Esophagus muscularis mucosa (tissue), 3 donors: ENCODE results near the gene USP17L19.
"Not testable (repeated sequence)": the region's sequence is repeated elsewhere in the genome, so short reads cannot be mapped to it uniquely, and the experiment has no call there.

ENCODE experiments used
- POLR2A ChIP-seq: fragments of 450-650 bp; IDR thresholded peaks from one replicate; pipeline ENCODE4 v1.6.1; 2017; ENCODE audit warnings: antibody characterized with exemption, moderate library complexity, mild to moderate bottlenecking, low read depth
- POLR2AphosphoS5 ChIP-seq, 2 donors: sonication (generic); formaldehyde crosslinking; IDR thresholded peaks; one replicate each; pipeline ENCODE4 v1.6.1; 2017; ENCODE audit warnings: antibody characterized with exemption in 2 of 2
- TF ChIP-seq, protein P1 (sequence below), 3 experiments: fragments of 200-600 bp in 2 of 3; fragments of 450-650 bp in 1 of 3; sonication (generic) in 2 of 3; IDR thresholded peaks; one replicate each; pipeline ENCODE4 v1.5.1; 2017 to 2019; ENCODE audit warnings: antibody characterized with exemption in 3 of 3, mild to moderate bottlenecking in 2 of 3, moderate library complexity in 1 of 3

DNA sequence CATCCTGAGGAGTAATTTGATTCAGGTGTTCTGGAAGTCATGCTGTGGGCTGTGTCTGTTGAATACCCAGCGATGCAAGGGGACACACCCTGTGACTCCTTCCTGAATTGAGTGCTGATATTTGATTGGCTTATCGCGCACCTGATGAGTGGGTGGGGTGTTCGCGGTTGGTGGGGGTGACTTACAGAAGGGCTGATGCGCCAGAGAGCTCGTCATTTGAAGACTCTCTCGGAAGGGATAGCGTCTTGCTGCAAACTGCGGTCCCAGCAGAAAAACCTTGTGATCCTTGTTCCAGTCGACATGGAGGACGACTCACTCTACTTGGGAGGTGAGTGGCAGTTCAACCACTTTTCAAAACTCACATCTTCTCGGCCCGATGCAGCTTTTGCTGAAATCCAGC, 38.1 kb upstream of the USP17L19 start, which contains the start of gene USP17L11:
- TF ChIP-seq, protein P1, sequence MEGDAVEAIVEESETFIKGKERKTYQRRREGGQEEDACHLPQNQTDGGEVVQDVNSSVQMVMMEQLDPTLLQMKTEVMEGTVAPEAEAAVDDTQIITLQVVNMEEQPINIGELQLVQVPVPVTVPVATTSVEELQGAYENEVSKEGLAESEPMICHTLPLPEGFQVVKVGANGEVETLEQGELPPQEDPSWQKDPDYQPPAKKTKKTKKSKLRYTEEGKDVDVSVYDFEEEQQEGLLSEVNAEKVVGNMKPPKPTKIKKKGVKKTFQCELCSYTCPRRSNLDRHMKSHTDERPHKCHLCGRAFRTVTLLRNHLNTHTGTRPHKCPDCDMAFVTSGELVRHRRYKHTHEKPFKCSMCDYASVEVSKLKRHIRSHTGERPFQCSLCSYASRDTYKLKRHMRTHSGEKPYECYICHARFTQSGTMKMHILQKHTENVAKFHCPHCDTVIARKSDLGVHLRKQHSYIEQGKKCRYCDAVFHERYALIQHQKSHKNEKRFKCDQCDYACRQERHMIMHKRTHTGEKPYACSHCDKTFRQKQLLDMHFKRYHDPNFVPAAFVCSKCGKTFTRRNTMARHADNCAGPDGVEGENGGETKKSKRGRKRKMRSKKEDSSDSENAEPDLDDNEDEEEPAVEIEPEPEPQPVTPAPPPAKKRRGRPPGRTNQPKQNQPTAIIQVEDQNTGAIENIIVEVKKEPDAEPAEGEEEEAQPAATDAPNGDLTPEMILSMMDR (IDR thresholded peaks at IDR 0.05), result not testable (repeated sequence)
- TF ChIP-seq POLR2A; POLR2AphosphoS5 (IDR thresholded peaks at IDR 0.05): not testable (repeated sequence)
